Measurements from ENCODE around the gene IFT20. TPM values are rescaled to one million over a fixed set of nuclear protein-coding genes. Genes with fewer than 3 reads are reported as not detected.

IFT20 gene
- total and polyA plus RNA-seq, 2 of the 13 experiments (the other 11 are each of a cell fraction or from before 2014, with no cell fraction given): 28.0 to 37.8 TPM

- TF ChIP-seq ZBTB7A (CRISPR knock-in tag; IDR thresholded peaks at IDR 0.05) (0 out of 2 replicates have a peak, but pooled peaks have one; percentile 60), KMT2B (CRISPR knock-in tag; IDR thresholded peaks at IDR 0.05) (peak; percentile 89), NR2F1 (CRISPR knock-in tag; IDR thresholded peaks at IDR 0.05) (0 out of 4 replicates have a peak, but pooled peaks of 1 of the 2 experiments have one; percentile 13), FOXO4 (CRISPR knock-in tag; conservative IDR thresholded peaks at IDR 0.05) (no peak), SALL1 (CRISPR knock-in tag; IDR thresholded peaks at IDR 0.05) (peak; percentile 84), ZGPAT (CRISPR knock-in tag; IDR thresholded peaks at IDR 0.05) (peak; percentile 88), ARID3A (IDR thresholded peaks at IDR 0.05; ENCODE audit: low read depth, low read length) (no peak), ZNF629 (CRISPR knock-in tag; conservative IDR thresholded peaks at IDR 0.05) (0 out of 2 replicates have a peak, but pooled peaks have one; percentile 6), SAP130 (CRISPR knock-in tag; IDR thresholded peaks at IDR 0.05; ENCODE audit: low read depth) (peak; percentile 97), MXI1 (IDR thresholded peaks at IDR 0.05; ENCODE audit: borderline replicate concordance, low read depth, low read length) (peak; percentile 81; the same call in 2 of the 3 replicates), ZHX1 (CRISPR knock-in tag; IDR thresholded peaks at IDR 0.05; ENCODE audit: low read depth) (0 out of 2 replicates have a peak, but pooled peaks have one; percentile 42), PBX3 (CRISPR knock-in tag; IDR thresholded peaks at IDR 0.05; ENCODE audit: borderline replicate concordance) (0 out of 2 replicates have a peak, but pooled peaks have one; percentile 23), ZNF263 (CRISPR knock-in tag; IDR thresholded peaks at IDR 0.05) (no peak), ELF1 (CRISPR knock-in tag; IDR thresholded peaks at IDR 0.05) (peak; percentile 97), ZNF713 (CRISPR knock-in tag; IDR thresholded peaks at IDR 0.05) (no peak), ZNF691 (CRISPR knock-in tag; IDR thresholded peaks at IDR 0.05; ENCODE audit: borderline replicate concordance, low read depth) (peak; percentile 42), HOXA3 (CRISPR knock-in tag; IDR thresholded peaks at IDR 0.05) (peak; percentile 98), ZNF563 (CRISPR knock-in tag; IDR thresholded peaks at IDR 0.05) (peak; percentile 89; the same call in 1 of the 2 replicates), ARNT2 (CRISPR knock-in tag; IDR thresholded peaks at IDR 0.05; ENCODE audit: low read depth) (peak; percentile 82; the same call in 1 of the 2 replicates)
Observed at GRCh38 chr17:28357061-28357900, 22.0 kb upstream of the IFT20 start, which contains the start of gene POLDIP2 (continued).

Data from HepG2 (cell line).